HG03457 (cell line): ENCODE data around the gene CDK13.
A peak's percentile ranks its signal among the peaks of the same experiment; 100 is the strongest.
"Not testable (repeated sequence)": the region's sequence is repeated elsewhere in the genome, so short reads cannot be mapped to it uniquely, and the experiment has no call there.

Experiments used
- ATAC-seq: cut with Tn5 transposase; IDR thresholded peaks from one replicate; pipeline ENCODE4 v1.9.1; 2021; ENCODE audit warnings: moderate number of reproducible peaks; ENCODE audit not compliant: unreplicated experiment

CDK13 gene

DNA sequence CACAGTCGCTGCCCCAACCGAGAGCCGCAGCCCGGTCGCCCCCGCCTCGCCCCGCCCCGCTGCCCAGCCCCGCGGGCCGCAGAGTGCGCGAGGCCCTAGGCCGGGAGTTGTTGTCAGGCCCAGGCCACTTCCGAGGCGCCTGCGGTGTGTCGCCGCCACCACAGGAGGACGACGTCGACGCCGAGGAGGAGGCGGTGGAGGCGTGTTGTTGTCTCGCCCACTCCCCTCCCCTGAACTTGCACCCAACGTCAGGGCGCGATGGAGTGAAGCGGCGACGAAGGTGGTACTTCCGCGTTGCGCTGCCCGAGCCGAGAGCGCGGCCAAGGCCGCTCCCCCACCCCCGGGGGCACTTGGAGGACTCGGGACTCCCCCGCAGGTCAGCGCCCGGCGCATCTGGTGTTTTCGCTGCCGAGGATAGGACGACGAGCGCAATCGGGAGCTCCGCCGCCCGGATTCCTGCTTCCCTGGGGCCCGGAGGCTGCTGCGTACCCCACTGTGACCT, at the start of gene CDK13:
TSS of gene CDK13 (plus strand) at position 286 of the 502 bp plus-strand sequence. CDS start 386 bp downstream, outside the sequence.
- ATAC-seq, result peak; percentile 31

DNA sequence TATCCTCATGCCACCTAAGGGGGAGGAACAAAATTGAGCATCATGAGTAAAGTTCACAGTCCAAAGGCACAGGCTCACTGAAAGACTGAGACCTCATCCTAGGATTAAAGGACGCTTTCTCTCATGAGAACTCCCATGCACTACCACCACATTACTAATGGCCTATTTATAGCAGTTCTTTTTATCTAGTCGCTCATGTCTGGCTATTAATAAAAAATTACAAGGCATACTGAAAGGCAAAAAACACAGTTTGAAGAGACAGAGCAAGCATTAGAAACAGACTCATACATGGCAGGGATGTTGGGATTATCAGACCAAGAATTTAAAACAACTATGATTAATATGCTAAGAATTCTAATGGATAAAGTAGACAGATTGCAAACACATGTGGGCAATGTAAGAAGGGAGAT, 46.0 kb upstream of the CDK13 start:
- ATAC-seq, result no peak

DNA sequence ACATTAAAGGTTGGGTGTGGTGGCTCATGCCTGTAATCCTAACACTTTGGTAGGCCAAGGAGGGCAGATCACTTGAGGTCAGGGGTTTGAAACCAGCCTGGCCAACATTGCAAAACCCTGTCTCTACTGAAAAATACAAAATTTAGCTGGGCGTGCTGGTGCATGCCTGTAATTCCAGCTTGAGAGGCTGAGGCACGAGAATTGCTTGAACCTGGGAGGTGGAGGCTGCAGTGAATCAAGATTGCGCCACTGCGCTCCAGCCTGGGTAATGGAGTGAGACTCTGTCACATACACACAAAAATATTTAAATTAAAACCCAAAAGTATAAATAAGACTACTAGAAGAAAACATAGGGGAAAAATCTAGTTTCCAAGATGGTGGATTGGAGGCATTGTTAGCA, 41.9 kb upstream of the CDK13 start:
- ATAC-seq, result no peak

DNA sequence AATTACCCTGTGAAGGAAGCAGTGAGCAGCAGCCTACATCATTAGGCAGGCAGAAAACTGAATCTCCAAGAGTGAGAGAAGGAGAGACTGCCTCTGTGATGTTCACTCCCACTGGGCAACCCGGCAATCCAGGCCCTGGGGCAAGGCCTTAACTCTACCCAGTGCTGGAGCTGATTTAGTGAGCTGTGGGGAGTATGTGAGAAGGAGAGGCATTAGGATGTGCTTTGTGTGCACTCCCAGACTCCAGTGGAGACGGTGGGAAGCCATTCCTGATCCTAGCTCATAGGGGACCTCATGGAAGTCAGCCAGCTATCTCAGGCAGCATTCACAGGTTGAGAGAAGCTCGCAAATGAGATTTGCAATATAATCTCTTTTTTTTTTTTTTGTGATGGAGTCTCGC, 41.1 kb upstream of the CDK13 start:
- ATAC-seq, result no peak

DNA sequence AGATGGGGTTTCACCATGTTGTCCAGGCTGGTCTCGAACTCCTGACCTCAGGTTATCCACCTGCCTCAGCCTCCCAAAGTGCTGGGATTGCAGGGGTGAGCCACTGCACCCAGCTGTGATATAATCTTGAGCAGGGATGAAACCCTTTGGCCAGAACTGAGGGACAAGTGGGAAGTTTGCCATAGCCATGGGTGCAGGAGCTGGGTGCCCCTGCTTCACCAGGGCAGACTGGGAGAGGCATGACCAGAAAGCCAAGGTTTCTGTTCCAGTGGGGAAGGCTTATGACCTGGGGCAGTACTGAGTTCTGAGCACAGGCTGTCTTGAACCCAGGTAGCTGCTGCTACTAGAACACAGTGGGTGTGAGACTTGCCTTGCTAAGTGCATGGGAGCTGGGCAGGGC, 40.5 kb upstream of the CDK13 start:
- no peak for ATAC-seq

DNA sequence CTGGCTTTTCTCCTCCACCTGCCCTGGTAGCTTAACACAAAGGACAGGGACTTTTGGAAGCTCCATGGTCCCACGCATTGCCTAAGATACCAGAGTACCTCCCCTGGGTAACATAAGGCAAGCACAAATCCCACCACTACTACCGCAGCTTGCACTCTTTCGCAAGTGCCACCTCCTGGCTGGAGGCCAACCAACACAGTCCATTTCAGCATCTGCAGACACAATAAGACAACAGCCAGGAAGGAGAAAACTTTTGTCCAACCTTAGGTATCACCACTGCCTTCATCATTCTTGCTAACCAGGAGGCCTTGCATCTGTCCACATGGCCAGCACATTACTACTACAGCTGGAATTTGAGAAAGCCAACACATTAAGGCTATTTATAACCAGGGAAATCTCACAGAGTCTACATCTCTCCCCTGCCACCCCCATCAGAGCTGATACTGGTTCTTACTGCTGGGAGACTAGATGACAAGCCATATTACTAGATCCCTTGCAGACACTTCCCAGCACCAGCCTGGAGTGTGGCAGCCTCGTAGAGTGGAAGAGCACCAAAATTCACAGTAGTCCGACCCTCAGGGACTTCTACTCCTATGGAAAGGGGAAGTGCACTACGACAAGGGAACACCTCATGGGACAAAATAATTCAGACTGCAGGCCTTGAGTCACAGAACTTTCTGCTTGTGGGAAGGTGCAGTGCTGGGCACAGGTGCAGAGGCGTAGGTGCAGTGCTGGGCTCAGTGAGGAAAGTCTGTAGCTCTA, 39.8 kb upstream of the CDK13 start:
- ATAC-seq, result no peak

DNA sequence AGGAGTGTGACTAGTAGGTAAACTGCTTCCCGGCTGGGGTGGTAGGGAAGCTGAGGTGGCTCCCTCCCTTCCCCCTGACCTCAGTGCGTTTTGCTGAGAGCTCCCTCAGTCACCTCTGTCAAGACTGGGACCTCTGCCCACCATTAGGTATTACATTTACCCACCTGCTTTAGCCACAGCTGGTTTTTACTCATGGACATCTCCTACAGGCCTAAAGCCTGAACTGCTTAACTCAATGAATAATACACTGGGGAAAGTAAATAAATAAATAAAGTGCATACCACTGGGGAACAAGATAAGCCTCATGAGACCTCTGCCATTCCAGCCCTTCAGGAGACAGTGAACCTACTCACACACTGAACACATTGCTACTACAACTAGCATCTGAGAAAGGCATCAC, 38.9 kb upstream of the CDK13 start:
- no peak for ATAC-seq

DNA sequence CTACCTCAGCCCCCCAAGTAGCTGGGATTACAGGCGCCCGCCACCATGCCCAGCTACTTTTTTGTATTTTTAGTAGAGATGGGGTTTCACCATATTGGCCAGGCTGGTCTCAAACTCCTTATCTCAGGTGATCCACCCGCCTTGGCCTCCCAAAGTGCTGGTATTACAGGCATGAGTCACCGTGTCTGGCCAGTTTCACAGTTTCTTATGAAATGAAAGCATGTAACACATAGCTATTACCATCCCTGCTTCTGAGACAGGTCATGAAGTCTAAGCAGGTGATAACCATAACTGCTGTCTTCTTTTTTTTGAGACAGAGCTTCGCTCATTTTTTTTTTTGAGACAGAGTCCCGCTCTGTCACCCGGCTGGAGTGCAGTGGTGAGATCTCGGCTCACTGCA, 34.2 kb upstream of the CDK13 start:
- not testable (repeated sequence) for ATAC-seq

DNA sequence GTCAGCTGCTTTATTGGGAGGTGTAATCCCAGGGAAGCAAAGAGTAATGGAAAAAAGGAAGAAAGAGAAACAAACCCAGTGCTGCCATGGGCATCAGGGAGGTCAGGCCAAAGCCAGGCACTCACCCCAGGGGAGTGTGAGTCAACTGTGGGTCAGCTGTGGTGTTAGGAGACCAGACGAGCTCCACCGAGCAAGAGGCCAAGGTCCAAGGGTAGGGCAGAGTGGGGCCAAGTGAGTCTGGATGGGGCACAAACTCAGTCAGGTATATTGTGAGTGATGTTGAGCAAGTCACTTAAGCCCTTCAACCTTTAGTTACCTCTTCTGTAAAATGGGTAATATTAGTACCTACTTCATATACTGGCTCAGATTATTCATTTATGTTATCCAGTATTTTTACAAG, 30.4 kb upstream of the CDK13 start:
- ATAC-seq, result no peak

DNA sequence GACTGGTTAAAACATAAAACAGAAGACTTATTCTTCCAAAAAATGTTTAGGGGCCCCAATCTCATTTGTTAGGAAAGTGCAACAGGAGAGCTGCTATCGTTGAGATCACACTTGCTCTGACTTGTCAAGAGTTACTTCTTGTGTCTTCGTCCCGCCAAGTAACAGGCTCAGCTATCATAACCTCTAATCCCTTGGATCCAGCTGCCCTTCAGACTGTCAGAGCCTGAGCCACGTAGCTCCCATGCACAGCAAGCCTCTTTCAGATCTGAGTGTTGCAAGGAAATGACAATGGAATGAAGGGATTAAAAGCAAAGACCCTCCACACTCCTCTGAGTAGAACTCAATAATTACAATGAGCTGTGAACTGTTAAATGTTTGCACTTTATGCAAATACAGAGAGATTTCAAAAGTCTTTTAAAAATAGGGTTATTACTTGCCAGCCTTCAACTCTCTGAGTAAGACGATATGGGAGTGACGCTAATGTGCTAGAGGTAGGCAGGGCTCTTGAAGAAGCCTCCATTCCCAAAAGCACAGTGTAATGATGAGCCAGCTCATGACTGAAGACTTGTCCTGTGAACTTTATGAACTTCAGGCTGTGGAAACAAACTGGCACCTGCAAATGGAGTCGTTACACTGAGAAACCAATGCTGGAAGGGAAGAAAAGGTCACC, 28.4 kb upstream of the CDK13 start:
- no peak for ATAC-seq

DNA sequence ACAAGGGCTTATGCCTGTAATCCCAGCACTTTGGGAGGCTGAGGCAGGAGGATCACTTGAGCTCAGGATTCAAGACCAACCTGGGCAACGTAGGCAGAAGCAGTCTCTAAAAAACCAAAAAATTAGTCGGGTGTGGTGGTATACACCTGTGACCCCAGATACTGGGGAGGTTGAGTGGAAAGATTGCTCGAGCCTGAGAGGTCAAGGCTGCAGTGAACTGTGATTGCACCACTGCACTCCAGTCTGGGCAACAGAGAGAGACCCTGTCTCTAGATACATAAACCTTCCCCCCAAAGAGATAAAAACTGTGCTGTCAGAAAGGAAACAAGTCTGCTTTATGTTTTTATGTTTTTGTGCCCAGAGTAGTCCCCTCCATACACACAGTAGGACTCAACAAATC, 27.5 kb upstream of the CDK13 start:
- no peak for ATAC-seq

DNA sequence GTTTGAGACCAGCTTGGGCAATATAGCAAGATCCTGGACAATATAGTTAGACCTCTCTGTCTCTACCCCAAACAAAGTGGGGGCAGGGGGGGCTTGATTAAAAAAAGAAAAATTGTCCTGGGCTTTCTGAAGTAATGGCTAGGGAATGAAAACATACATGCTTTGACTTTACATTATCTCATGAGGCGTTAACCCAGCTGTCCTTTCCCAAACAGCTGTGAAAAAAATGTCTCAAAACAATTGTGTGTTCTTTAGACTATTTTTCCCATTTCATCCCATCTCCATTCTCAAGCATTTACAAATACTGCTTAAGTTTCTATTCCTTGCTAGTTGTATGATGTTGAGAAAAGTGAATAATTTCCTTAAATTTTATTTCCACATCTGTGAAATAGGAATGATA, 27.0 kb upstream of the CDK13 start:
- no peak for ATAC-seq

DNA sequence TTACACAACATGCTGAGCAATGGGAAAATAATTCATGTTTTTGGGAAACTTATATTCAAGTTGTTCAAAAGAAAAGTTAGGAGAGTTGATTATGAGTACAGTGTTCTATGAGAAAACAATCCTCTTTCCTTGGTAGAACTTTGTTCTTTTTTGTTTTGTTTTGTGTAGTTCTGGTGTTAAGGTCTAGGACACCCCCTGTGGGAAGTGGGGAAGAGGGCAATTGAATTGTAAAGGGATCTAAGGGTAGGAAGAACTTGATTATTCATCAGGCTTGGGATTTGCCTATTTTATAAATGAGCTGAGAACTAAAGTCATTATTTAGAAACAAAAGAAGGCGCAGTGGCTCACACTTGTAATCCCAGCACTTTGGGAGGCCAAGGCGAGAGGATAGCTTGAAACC, 25.9 kb upstream of the CDK13 start:
- ATAC-seq, result no peak

DNA sequence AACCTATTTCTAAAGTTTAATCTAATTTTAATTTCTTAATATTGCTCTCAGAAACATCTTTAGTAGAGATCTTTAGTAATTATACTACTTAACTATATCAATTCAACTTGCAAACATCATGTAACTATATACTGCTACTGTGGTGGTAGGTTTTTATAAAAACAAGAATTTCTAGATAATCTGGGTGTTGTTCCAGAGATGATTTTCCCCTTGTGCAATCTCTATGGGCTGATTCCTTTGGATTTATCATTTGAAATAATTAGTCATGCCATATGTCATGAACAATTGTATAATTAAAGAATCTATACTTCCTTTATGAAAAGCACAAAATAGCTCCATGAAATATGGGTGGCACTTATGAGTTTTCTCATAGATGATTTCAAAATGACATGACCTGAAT, 23.9 kb upstream of the CDK13 start:
- no peak for ATAC-seq

DNA sequence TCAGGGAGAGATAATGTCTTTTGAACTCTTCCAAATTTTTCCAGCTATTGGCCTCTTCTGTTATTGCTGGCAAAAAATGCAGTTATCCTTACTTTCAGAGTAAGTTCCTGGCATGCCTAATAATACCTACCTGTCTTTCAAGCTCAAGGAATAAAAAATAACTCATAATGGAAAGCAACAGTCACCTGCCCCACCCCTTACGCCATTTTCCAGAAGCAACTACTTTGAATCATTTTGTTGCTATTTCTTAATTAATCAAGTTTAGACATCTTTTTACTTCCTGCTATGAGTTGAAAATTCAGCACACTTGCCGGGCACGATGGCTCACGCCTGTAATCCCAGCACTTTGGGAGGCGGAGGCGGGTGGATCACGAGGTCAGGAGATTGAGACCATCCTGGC, 23.0 kb upstream of the CDK13 start:
- no peak for ATAC-seq

DNA sequence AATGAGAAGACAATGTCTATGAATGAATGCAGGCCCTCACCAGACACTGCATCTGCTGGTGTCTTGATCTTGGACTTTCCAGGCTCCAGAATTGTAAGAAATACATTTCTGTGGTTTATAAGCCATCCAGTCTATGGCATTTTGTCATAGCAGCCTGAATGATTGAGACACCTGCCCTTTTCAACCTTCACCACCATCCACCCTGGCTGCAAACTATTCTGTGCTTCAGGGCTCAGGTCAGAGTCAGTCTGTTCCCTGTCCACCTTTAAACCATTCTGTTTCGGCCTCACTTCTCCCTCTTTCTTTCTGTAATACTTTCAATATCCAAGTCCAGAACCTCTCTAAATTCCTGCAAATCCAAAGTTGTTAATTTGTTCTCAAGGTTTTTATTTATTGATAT, 15.9 kb upstream of the CDK13 start:
- ATAC-seq, result no peak

DNA sequence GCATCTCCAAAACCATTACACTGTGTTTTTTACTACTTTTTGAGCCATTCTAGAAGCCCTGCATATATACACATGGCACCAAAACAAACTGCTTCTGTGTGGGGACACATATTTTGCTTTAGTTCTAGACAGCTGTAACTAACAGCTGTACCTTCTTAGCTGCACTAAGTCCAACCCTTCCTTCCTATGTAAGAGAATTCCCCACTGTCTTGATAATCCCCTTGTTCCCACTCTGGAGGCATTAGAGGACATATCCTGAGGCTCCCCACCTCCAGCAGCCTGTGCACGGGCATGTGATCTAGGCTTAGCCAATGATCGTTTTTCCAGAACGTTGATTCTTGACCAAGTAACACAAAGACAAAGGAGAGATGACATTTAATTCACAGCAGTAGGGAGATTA, 13.3 kb upstream of the CDK13 start:
- no peak for ATAC-seq

DNA sequence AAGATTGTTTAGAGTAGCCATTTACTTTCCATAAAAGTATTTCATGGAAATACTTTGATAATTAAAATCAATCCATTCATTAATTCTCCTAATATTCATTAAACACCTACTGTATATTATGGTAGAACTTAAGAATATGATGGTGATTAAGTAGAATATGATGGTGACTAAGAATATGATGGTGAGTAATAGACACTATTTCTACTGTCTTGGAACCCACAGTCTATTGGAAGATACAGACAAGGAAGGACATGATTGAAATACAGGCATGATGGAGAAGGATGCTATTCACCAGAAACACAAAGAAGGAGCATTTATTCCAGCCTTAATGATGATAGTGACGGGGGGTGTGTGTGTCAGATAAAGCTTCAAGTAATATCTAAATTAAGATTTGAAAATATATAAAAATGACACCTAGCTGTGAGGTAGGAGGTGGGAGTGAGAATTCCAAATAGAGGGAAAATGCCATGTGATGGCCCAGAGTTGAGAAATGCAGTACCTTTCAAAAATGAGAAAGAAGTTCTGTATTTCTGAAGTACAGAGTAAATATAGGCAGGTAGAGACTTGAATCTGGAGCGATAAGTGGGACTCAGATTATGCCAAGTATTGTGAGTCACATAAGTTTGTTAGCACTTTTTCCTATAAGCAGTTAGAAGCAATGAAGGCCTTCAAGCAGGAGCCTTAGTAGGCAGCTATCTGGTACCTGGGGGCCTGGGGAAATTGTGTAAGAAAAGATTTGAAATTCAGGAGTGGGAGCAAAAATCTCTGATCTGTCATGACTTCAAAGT, 12.5 kb upstream of the CDK13 start:
- no peak for ATAC-seq

DNA sequence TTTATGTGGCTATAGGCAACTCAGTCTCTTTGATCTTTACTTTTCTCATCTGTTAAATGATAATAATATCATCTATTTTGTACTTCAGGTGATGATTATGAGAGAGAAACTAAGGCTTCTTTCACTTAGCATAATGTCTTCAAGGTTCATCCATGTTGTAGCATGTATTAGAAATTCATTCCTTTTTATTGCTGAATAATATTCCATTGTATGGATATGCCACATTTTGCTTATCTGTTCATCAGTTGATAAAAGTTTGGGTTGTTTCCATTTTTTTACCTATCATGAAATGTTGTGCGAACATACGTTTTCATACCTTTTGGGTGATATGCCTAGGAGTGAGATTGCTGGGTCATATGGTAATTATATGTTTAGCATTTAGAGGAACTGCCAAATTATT, 7.2 kb upstream of the CDK13 start:
- ATAC-seq, result no peak

DNA sequence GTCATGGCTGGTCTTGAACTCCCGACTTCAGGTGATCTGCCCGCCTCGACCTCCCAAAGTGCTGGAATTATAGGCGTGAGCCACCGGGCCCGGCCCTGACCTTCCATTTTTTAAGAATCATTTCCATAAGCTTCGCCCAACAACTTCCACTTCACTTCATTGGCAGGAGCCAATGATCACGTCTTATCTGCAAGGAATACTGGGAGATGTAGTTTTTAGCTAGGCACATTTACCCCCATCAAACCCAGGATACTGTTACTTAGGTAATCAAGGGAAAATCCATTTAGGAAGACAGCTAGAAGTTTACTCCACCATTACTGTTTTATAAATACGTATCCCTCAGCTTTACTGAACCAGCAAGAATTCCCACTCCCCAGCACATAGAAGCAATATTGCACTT, 3.4 kb upstream of the CDK13 start:
- ATAC-seq, result no peak

DNA sequence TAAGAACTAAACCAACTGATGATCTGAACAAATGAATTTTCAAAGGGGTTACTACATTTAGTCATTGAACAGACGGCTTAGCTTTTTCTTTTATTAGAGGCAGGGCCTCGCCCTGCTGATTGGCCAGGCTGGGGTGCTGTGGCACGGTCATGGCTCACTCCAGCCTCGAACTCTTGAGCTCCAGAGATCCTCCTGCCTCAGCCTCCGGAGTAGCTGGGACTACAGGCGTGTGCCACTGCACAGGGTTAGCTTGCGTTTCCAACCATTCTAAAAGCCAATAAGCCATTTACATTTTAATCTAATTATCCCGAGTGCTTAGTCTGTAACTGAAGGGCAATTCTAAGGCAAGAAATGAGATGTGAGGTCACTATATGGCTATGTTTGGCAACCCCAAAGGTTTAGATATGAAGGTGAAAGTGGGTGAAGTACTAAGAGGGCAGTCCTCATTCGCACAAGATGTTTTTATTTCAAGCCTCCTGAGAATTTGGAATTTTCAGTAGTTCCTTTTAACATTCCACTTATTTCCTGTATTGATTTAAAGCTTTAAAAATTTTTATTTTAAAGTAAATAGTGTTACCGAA, 1.6 kb upstream of the CDK13 start:
- no peak for ATAC-seq
